Stimulated activated CD8-positive, alpha-beta memory T cell treated with anti-CD3 and anti-CD28 coated beads, Interleukin-12 subunit alpha, Interleukin-12 subunit beta, amount 100 ng/mL, for 4 hours (primary cell): ENCODE data around the gene NLRP10.

Experiments
- DNase-seq: peaks from one replicate; pipeline ENCODE4 v3.0.0-alpha.2; 2020; ENCODE audit warnings: low read depth

NLRP10 gene

DNA sequence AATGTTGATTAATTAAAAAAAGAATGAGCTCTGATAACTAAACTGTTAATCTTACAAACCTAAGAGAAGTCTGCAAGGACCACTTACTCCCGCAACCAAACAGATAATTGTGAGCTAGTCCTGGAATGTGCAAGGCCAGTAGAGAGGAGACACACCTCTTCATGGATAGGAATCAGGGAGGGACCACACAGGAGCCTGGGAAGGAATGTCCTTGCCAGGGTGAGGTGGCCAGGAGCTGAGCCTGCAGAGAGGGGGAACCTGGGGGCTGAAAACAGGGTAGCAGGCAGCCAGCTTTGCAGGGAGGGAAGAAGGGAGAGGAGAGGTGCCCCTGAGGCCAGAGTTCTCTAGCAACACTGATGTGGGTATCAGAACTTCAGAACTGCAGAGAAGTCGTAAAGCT lies 9.4 kb upstream of the NLRP10 start:
- no peak for DNase-seq

DNA sequence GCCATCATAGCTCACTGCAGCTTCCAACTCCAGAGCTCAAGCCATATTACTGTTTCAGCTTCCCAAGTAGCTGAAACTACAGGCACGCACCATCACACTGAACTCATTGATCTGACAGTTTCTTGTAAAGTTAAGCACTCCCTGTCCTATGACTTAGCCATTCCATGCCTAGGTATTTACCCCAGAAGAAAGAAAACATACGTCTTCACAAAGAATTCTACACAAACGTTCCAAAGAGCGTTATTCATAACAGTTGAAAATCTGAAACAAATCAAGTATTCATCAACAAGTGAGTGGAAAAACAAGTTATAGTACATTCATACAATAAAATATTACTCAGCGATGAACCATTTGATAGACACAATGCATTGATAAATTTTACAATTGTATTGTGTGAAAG lies 7.8 kb upstream of the NLRP10 start:
- DNase-seq, result no peak

DNA sequence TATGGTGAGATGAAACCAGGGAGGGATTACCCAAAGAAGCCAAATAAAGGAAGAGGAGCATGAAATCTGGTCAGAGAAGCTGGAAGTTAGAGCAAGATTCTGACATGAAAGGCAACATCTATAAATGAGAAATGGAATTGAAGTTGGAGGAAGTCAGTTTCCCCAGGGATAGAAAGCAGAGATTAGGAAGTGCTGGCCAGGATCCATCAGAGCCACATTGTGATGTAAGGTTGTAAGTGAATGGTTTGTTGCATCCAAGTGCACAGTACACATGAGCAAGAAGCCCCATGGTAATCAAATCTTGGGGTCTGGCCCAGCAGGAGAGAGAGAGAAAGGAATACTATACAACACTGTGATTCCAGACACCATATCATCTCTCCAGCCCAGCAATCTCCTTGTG lies 6.6 kb upstream of the NLRP10 start:
- DNase-seq, result no peak

DNA sequence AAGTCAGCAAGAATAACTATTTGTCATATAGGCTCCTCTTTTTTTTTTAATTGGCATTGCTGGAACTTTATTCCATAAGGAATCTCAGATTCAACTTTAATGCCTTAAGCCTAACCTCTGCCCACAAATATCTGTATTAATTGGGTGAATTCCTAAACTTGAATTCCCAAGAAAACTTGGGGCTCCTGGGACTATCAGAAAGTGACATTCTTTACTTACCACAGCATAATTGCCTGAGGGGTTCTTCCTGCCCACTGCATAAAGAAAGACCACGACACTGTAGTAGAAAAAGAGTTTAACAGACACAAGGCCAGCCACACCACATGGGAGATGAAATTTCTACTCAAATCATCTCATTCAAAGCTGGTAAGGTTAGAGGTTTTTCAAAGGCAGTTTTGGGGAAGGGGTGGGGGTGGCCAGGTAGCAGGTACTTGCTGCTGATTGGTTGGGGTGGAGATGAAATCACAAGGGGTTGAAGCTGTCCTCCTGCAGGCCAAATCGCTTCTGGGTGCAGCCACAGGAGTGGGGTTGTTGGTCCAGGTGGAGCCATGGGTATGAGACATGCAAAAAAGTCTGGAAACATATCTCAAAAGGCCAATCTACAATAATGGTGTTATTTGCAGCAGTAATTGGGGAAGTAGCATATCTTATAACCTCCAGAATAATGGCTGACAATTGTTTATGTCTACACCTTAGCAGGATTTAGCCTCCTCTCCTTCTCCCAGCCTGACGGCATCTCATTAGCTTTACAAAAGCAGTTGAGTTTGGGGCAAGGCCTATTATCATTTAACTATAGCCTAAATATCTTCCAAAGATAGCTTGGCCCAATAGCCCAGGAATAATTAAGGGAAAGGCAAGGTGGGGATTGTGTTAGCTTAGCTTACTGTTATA lies 4.8 kb upstream of the NLRP10 start:
- DNase-seq, result no peak

- DNase-seq, result no peak
Observed at GRCh38 chr11:7968686-7969085, 3.4 kb upstream of the NLRP10 start.

DNA sequence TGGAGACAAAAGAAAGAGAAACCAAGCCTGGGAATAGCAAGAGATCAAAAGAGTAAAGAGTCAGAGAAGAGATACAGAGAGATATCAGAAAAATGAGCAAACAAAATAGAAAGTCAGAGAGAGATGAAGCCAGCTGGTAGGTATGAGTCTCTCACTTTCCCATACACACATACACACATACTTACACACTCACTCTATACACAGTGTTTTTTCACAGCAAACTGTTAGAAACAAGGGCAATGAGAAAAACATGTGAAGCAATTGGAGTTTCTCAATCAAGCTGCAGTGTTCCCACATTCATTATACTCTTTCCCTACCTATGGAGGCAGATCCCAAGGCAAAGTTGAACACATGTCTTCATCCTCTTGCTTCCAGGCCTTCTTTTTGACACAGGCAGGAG lies 2.6 kb upstream of the NLRP10 start:
- DNase-seq, result no peak

GRCh38 chr11:7967097-7967496 lies 1.9 kb upstream of the NLRP10 start:
- no peak for DNase-seq

DNA sequence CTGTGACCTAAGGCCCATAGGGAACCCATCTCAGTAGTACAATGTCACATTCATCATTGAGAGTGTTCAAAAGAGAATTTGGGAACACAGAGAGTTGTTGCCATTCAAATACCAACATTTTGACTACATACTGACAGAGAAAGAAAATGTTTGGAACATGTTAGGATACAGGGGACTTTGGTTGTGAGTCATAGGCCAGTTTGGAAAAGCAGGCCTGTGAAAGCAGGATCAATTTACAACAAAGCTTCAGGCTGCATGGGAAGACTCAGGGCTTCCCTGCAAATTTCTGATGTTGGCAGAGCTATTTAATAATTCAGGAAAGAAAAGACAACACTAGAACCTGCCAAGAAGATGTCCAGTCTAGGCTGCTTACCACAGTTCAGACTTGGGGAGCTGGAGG lies 374 bp downstream of the NLRP10 start:
- no peak for DNase-seq

GRCh38 chr11:7964261-7964660 lies 986 bp downstream of the NLRP10 start:
- DNase-seq, result no peak

- DNase-seq, result no peak
Observed at GRCh38 chr11:7955191-7955590, 10.1 kb downstream of the NLRP10 start.

DNA sequence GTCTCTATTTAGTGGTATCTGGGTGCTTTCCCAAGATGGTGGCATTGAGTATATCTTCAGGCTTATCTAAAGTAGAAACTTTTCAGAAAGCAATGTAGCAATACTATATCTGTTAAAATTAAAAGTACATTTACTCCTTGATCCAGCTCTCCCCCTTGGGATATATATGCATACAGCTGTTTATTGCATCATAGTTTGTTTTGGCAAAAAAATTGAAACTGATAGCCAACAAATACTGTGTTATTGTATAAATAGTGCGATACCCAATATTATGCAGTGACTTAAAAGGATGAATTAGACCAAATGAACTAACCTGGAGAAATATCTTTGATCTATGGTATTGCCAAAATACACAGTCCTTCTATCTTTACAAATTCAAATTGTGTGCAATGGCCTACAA lies 15.3 kb downstream of the NLRP10 start:
- DNase-seq, result no peak

DNA sequence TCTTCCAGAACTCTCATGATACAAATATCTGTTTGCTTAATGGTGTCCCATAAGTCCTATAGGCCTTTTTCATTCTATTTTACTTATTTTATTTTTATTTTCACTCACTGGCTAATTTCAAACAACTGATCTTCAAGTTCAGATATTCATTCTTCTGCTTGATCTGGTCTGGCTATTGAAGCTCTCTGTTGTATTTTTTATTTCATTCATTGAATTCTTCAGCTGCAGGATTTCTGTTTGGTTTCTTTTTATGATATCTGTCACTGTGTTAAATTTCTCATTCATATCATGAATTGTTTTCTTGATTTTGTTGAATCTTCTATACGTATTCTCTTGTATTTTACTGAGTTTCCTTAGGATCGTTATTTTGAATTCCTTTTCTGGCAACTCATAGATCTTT lies 21.1 kb downstream of the NLRP10 start:
- DNase-seq, result no peak

DNA sequence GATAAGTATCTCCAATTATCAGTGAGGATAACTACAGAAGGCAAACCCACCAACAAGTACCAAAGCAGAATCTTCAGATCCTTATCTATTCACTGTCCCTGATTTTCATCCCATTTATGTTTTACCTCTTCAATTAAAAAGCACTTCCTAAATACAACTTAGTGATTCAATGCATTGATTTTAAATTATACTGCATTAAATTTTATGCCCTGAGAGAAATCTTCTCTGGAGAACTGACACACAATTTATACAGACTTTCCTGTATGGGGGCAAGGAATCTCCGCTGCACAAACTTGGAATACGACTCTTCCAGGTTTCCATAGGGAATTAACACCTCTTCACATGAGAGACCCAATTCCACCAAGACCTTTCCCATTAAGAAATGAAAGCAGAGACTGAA lies 23.6 kb downstream of the NLRP10 start, which contains the start of gene OR10A3:
Gene OR10A3 (minus strand): TSS at position 101 of the 400 bp plus-strand sequence. CDS start 2,188 bp downstream, outside the sequence.
- DNase-seq, result no peak

DNA sequence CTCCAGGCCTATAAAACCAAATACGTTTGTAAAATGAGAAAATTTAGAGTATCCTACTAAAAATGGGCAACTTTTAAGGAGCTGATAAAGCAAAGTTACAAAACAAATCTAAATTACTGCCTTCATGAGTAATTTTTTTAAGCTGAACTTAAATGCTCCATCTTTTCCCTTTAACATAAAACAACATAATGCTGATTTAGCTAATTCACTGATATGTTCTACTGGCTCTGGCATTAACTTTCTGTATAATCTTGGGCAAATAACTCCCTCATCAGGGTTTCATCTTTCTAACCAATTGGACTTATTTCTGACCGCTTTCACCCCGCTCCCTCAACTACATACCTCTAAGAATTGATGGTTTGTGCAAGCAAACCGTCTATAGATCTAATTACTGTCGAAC lies 24.1 kb downstream of the NLRP10 start:
- no peak for DNase-seq

- no peak for DNase-seq
Observed at GRCh38 chr11:7936615-7937014, 28.6 kb downstream of the NLRP10 start.

- DNase-seq, result no peak
Observed at GRCh38 chr11:7931168-7931567, 34.1 kb downstream of the NLRP10 start, which contains the start of gene OR10A6. TSS of gene OR10A6 (minus strand) at chr11:7931268. CDS start at chr11:7928662, 2,606 bp downstream.

DNA sequence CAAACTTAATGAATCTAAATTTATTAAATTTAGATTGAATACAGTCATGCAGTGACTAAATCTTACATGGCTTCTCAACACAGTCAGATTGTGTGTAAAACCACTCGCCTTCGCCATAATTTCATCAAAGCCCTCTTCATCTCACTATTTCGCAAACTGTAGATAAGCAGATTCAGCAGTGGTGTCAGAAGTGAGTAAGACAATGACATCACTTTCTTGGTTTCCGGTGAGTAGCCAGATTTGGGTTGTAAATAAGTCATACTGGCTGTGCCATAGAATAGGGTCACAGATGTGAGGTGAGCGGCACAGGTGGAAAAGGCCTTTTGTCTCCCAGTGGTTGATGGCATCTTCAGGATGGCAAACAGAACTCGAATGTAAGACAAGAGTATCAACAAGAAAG lies 37.6 kb downstream of the NLRP10 start:
- no peak for DNase-seq

GRCh38 chr11:7924536-7924935 lies 40.7 kb downstream of the NLRP10 start:
- DNase-seq, result no peak

- no peak for DNase-seq
Observed at GRCh38 chr11:7918141-7918540, 47.1 kb downstream of the NLRP10 start.
